IMR-90 (cell line): ENCODE measurements around the gene GLIS1. TPM values are rescaled to one million over a fixed set of nuclear protein-coding genes. Genes with fewer than 3 reads are reported as not detected.

ENCODE experiments used
- ATAC-seq: fragments of 200-7000 bp; cut with Tn5 transposase; 2 replicates; pipeline ENCODE4 v1.9.1; 2020; ENCODE audit warnings: low read depth, mild to moderate bottlenecking, moderate library complexity
- BruUV-seq: library from RNA; stranded (reverse); fragments of 400-500 nt; replicated peaks from 2 replicates; lab custom pipeline; 2021; lab: Mats Ljungman, UMichigan
- CTCF ChIA-PET: fragments of 300-600 bp; formaldehyde crosslinking; extraction: SDS; loops from one replicate; lab custom pipeline; 2021; ENCODE audit warnings: antibody characterized with exemption; lab: Yijun Ruan, JAX
- POLR2A ChIA-PET: fragments of 300-600 bp; sonication (Branson Sonifier 250); formaldehyde crosslinking; loops from one replicate; lab custom pipeline; 2022; ENCODE audit warnings: antibody characterized with exemption; ENCODE audit not compliant: unreplicated experiment; lab: Charles Lee
- DNase-seq: peaks from one replicate; pipeline ENCODE4 v3.0.0; 2013
- H2AFZ ChIP-seq: replicated peaks from 2 replicates; pipeline ENCODE3; 2013; ENCODE audit warnings: low read length, mild to moderate bottlenecking; ENCODE audit not compliant: poor library complexity
- H2AK5ac ChIP-seq: 2 replicates; pipeline ENCODE4 v1.6.1; 2013; ENCODE audit warnings: low read depth, low read length, inconsistent platforms
- H2AK9ac ChIP-seq: replicated peaks from 2 replicates; pipeline ENCODE3; 2013; ENCODE audit warnings: mild to moderate bottlenecking, low read depth, low read length, moderate library complexity; ENCODE audit not compliant: poor library complexity
- H2BK120ac ChIP-seq: 2 replicates; pipeline ENCODE4 v1.6.1; 2013; ENCODE audit warnings: low read depth, low read length, inconsistent platforms
- H2BK15ac ChIP-seq: 3 replicates; pipeline ENCODE4 v1.6.1; 2013; ENCODE audit warnings: low read depth, low read length, inconsistent platforms
- H2BK20ac ChIP-seq: 2 replicates; pipeline ENCODE4 v1.6.1; 2013; ENCODE audit warnings: low read depth, mild to moderate bottlenecking, inconsistent platforms, low read length, moderate library complexity
- H2BK5ac ChIP-seq: 2 replicates; pipeline ENCODE4 v1.6.1; 2013; ENCODE audit warnings: mild to moderate bottlenecking, low read depth, low read length, inconsistent platforms; ENCODE audit not compliant: poor library complexity, severe bottlenecking
- H3K14ac ChIP-seq: replicated peaks from 2 replicates; pipeline ENCODE4 v1.6.1; 2013; ENCODE audit warnings: low read depth, low read length, inconsistent platforms
- H3K18ac ChIP-seq: 2 replicates; pipeline ENCODE4 v1.6.1; 2013; ENCODE audit warnings: low read depth, low read length, control low read depth
- H3K23ac ChIP-seq: 2 replicates; pipeline ENCODE4 v1.6.1; 2013; ENCODE audit warnings: low read depth, low read length, inconsistent platforms
- H3K27ac ChIP-seq: 2 replicates; pipeline ENCODE4 v1.5.1; 2013; ENCODE audit warnings: mild to moderate bottlenecking, control low read depth, low read length; ENCODE audit not compliant: insufficient read depth
- H3K27me3 ChIP-seq: 2 replicates; pipeline ENCODE4 v1.6.1; 2013; ENCODE audit warnings: low read length; ENCODE audit not compliant: control insufficient read depth, insufficient read depth
- H3K36me3 ChIP-seq: 2 replicates; pipeline ENCODE4 v1.6.1; 2013; ENCODE audit warnings: low read length, mixed read lengths; ENCODE audit not compliant: control insufficient read depth, insufficient read depth
- H3K4ac ChIP-seq: 2 replicates; pipeline ENCODE4 v1.6.1; 2013; ENCODE audit warnings: low read depth, low read length, inconsistent platforms
- H3K4me1 ChIP-seq: 2 replicates; pipeline ENCODE4 v1.6.1; 2013; ENCODE audit warnings: low read length, mixed read lengths; ENCODE audit not compliant: control insufficient read depth, insufficient read depth
- H3K4me2 ChIP-seq: 2 replicates; pipeline ENCODE4 v1.6.1; 2013; ENCODE audit warnings: low read depth, mild to moderate bottlenecking, control low read depth, low read length, moderate library complexity
- H3K4me3 ChIP-seq: 2 replicates; pipeline ENCODE4 v1.5.1; 2013; ENCODE audit warnings: low read depth, mild to moderate bottlenecking, control low read depth, low read length, moderate library complexity; ENCODE audit not compliant: insufficient read depth
- H3K56ac ChIP-seq: 2 replicates; pipeline ENCODE4 v1.6.1; 2013; ENCODE audit warnings: low read length, inconsistent platforms; ENCODE audit not compliant: insufficient read depth; ENCODE audit errors: extremely low read depth
- H3K79me1 ChIP-seq, 2 experiments: 2 replicates each; pipeline ENCODE4 v1.6.1; 2013; ENCODE audit warnings: low read length in 2 of 2, inconsistent platforms in 1 of 2, low read depth in 1 of 2
- H3K9ac ChIP-seq: 2 replicates; pipeline ENCODE4 v1.6.1; 2013; ENCODE audit warnings: low read depth, low read length, control low read depth
- H3K9me1 ChIP-seq: 2 replicates; pipeline ENCODE4 v1.6.1; 2013; ENCODE audit warnings: low read length, inconsistent platforms; ENCODE audit not compliant: insufficient read depth
- H3K9me3 ChIP-seq: 2 replicates; pipeline ENCODE4 v1.6.1; 2013; ENCODE audit warnings: low read length; ENCODE audit not compliant: control insufficient read depth, insufficient read depth
- H4K20me1 ChIP-seq: 2 replicates; pipeline ENCODE4 v1.6.1; 2013; ENCODE audit warnings: low read length, inconsistent platforms; ENCODE audit not compliant: insufficient read depth
- H4K5ac ChIP-seq: 2 replicates; pipeline ENCODE4 v1.6.1; 2013; ENCODE audit warnings: mild to moderate bottlenecking, low read depth, low read length, control low read depth
- H4K8ac ChIP-seq, 2 experiments: 2 replicates each; pipeline ENCODE4 v1.6.1; 2013; ENCODE audit warnings: low read depth in 2 of 2, low read length in 2 of 2, control low read depth in 1 of 2, inconsistent platforms in 1 of 2
- H4K91ac ChIP-seq: 2 replicates; pipeline ENCODE4 v1.6.1; 2013; ENCODE audit warnings: low read depth, low read length, inconsistent platforms; ENCODE audit not compliant: insufficient read depth
- CEBPB ChIP-seq: IDR thresholded peaks from 2 replicates; pipeline ENCODE4 v1.6.1; 2012; ENCODE audit warnings: low read depth, low read length, improper control_type of control experiment
- MAZ ChIP-seq: IDR thresholded peaks from 2 replicates; pipeline ENCODE4 v1.6.1; 2012; ENCODE audit warnings: low read depth, mild to moderate bottlenecking, low read length, improper control_type of control experiment, moderate library complexity, borderline replicate concordance
- NFE2L2 ChIP-seq: fragments of 150-350 bp; IDR thresholded peaks from 2 replicates; pipeline ENCODE4 v1.6.1; 2016; ENCODE audit warnings: low read depth, mild to moderate bottlenecking, low read length
- WGBS, 2 experiments: methylation state at CpG; one replicate each; pipeline versions ENCODE4 v1.1.5 to v1.1.7; 2013; ENCODE audit warnings: missing lambda C conversion rate in 2 of 2; ENCODE audit not compliant: insufficient read length in 1 of 2; ENCODE audit errors: extremely low coverage in 2 of 2; 5-methylcytosine and 5-hydroxymethylcytosine counted together
- dilution Hi-C: fragments of 300-500 bp; cut with HindIII; formaldehyde crosslinking; loops from one replicate; pipeline ENCODE4 v1.14.3; 2018; ENCODE audit warnings: low sequenced_read_pairs; ENCODE audit not compliant: unreplicated experiment
- in situ Hi-C: fragments of 300-500 bp; cut with MboI; formaldehyde crosslinking; loops from 3 replicates; pipeline ENCODE4 v1.14.3; 2019; ENCODE audit warnings: low sequenced_read_pairs, inconsistent platforms, mixed read lengths
- intact Hi-C: fragments of 100-400 bp; cut with micrococcal nuclease; formaldehyde crosslinking; loops from 2 replicates; pipeline ENCODE4 v1.10.0; 2022
- polyA plus RNA-seq, 3 experiments: library from polyadenylated mRNA; depleted of rRNA; stranded (reverse); fragments of >200 nt; gene quantifications; 2 replicates each; pipeline ENCODE4 v1.2.3, GENCODE V29; 2012; ENCODE audit warnings: low replicate concordance in 1 of 3
- total RNA-seq: library from RNA; depleted of rRNA; stranded (reverse); fragments of >200 nt; gene quantifications from 2 replicates; pipeline ENCODE4 v1.2.3, GENCODE V29; 2012

Gene GLIS1
- total and polyA plus RNA-seq, 2 of the 4 experiments (the other 2 are of a cell fraction), result 0.18 to 2.3 TPM

GRCh38 chr1:53619367-53620060 lies 119.5 kb downstream of the GLIS1 start:
- ChIA-PET POLR2A (no interaction called here), CTCF (no interaction called here)
- intact Hi-C loops (no loop called here), in situ Hi-C loops (no loop called here), dilution Hi-C loops (no loop called here)
- Histone ChIP-seq H3K27ac (no peak overlapping the region), H3K4ac (no peak overlapping the region), H3K4me1 (peaks cover 11% of the 10 kb centered on the region), H3K14ac (no peak overlapping the region), H4K20me1 (peaks cover 36% of the 10 kb centered on the region), H3K79me1 (peaks cover 0 to 20% of the 10 kb centered on the region in 2 experiments; a peak in 2 of 4 replicates), H4K5ac (no peak overlapping the region), H2AK9ac (no peak overlapping the region), H3K9ac (no peak overlapping the region), H2BK120ac (no peak overlapping the region), H2AK5ac (peak overlapping the region; percentile 35; the same call in 1 of the 2 replicates), H2BK15ac (no peak overlapping the region), H2AFZ (no peak overlapping the region), H2BK5ac (no peak overlapping the region), H4K8ac (no peak overlapping the region), H3K36me3 (no peaks in the 10 kb centered on the region), H3K18ac (no peak overlapping the region), H3K9me1 (peaks cover 27% of the 10 kb centered on the region; the same call in 1 of the 2 replicates), H3K56ac (no peak overlapping the region), H3K23ac (no peak overlapping the region), H3K27me3 (no peaks in the 10 kb centered on the region), H3K4me2 (no peak overlapping the region), H2BK20ac (no peak overlapping the region), H3K9me3 (no peaks in the 10 kb centered on the region), H3K4me3 (no peak overlapping the region), H4K91ac (no peak overlapping the region; the same call in 1 of the 2 replicates)
- DNase-seq (no peak), ATAC-seq (no peak)
- no peak for TF ChIP-seq MAZ
- TF ChIP-seq NFE2L2, result no peak
- TF ChIP-seq CEBPB, result no peak
- no TSS peak for BruUV-seq
- 100% methylated on average over 1 of the region's 7 CpGs; no CpG with 5 or more reads in 1 of the 2 experiments for WGBS, 2 experiments
